ENCODE measurements around the gene NDC1. TPM values are rescaled to one million over a fixed set of nuclear protein-coding genes. Genes with fewer than 3 reads are reported as not detected.

Gene NDC1
- total and polyA plus RNA-seq, 2 of the 4 experiments (the other 2 are of a cell fraction), result 11.8 to 33.9 TPM

GRCh38 chr1:53715478-53715877 lies 122.6 kb downstream of the NDC1 start:
- Histone ChIP-seq H3K23ac (ENCODE audit: low read depth, low read length) (no peak overlapping the region), H4K91ac (ENCODE audit: insufficient read depth, low read depth, low read length) (no peak overlapping the region), H2BK15ac (ENCODE audit: low read depth, low read length) (no peak overlapping the region), H2BK120ac (ENCODE audit: low read depth, low read length) (no peak overlapping the region), H3K27ac (ENCODE audit: insufficient read depth, low read length) (no peak overlapping the region), H3K4ac (ENCODE audit: low read depth, low read length) (no peak overlapping the region; the same call in 1 of the 2 replicates), H3K9me3 (ENCODE audit: control insufficient read depth, insufficient read depth, low read length) (no peaks in the 10 kb centered on the region), H2BK5ac (ENCODE audit: low read depth, low read length, poor library complexity, severe bottlenecking) (no peak overlapping the region), H3K56ac (ENCODE audit: extremely low read depth, insufficient read depth, low read length) (no peak overlapping the region), H3K4me2 (ENCODE audit: low read depth, low read length) (no peak overlapping the region), H3K4me1 (ENCODE audit: control insufficient read depth, insufficient read depth, low read length) (peaks cover 1% of the 10 kb centered on the region; the same call in 1 of the 2 replicates), H3K14ac (replicated peaks; ENCODE audit: low read depth, low read length) (no peak overlapping the region), H3K27me3 (ENCODE audit: control insufficient read depth, insufficient read depth, low read length) (no peaks in the 10 kb centered on the region), H2BK20ac (ENCODE audit: low read depth, low read length) (no peak overlapping the region), H4K20me1 (ENCODE audit: insufficient read depth, low read length) (peaks cover 20% of the 10 kb centered on the region), H2AFZ (replicated peaks; ENCODE audit: low read length, poor library complexity) (no peak overlapping the region), H3K9ac (ENCODE audit: low read depth, low read length) (no peak overlapping the region), H3K18ac (ENCODE audit: low read depth, low read length) (no peak overlapping the region), H3K36me3 (ENCODE audit: control insufficient read depth, insufficient read depth, low read length) (no peaks in the 10 kb centered on the region), H2AK9ac (replicated peaks; ENCODE audit: low read depth, low read length, poor library complexity) (peak overlapping the region; percentile 47), H2AK5ac (ENCODE audit: low read depth, low read length) (no peak overlapping the region; the same call in 1 of the 2 replicates), H4K8ac (ENCODE audit: low read depth in 2 of 2, low read length in 2 of 2) (no peak overlapping the region), H3K4me3 (ENCODE audit: insufficient read depth, low read depth, low read length) (no peak overlapping the region), H4K5ac (ENCODE audit: low read depth, low read length) (no peak overlapping the region), H3K79me1 (ENCODE audit: low read depth in 1 of 2, low read length in 2 of 2) (peaks cover 6 to 17% of the 10 kb centered on the region in 2 experiments; a peak in 3 of 4 replicates), H3K9me1 (ENCODE audit: insufficient read depth, low read length) (peaks cover 15% of the 10 kb centered on the region)
- ChIA-PET POLR2A (ENCODE audit: unreplicated experiment) (no interaction called here), CTCF (interaction anchor here (0.6 to 1.8 kb wide), 5 partner anchors 9 to 21 kb away, joined by 3 to 8 read pairs (median 4); no protein-coding TSS in a partner anchor)
- peak; percentile 79 for ATAC-seq (ENCODE audit: low read depth)
- WGBS, 2 experiments (ENCODE audit: extremely low coverage in 2 of 2, insufficient read length in 1 of 2), result 49% methylated on average over 10 of the region's 11 CpGs; no CpG with 5 or more reads in 1 of the 2 experiments
- BruUV-seq (replicated peaks), result no TSS peak
- peak; percentile 14 for DNase-seq
- no peak for TF ChIP-seq FOS (IDR thresholded peaks at IDR 0.05; ENCODE audit: low read depth, low read length)
- peak; percentile 65 for TF ChIP-seq RAD21 (IDR thresholded peaks at IDR 0.05; ENCODE audit: low read length)
- TF ChIP-seq USF2 (IDR thresholded peaks at IDR 0.05; ENCODE audit: low read depth, low read length), result no peak
- TF ChIP-seq CTCF (conservative IDR thresholded peaks at IDR 0.05; ENCODE audit: low read depth, low read length), result peak; percentile 55
- no peak for TF ChIP-seq BHLHE40 (IDR thresholded peaks at IDR 0.05; ENCODE audit: low read depth, low read length)
- peak; percentile 64 for TF ChIP-seq SMC3 (IDR thresholded peaks at IDR 0.05; ENCODE audit: low read depth, low read length)
- TF ChIP-seq RCOR1 (IDR thresholded peaks at IDR 0.05; ENCODE audit: insufficient replicate concordance, low read length), result no peak
- intact Hi-C loops (cut with micrococcal nuclease), result no loop called here
- dilution Hi-C loops (cut with HindIII; ENCODE audit: low sequenced_read_pairs, unreplicated experiment), result no loop called here
- in situ Hi-C loops (cut with MboI; ENCODE audit: low sequenced_read_pairs), result no loop called here

All from IMR-90 (cell line).